ENCODE results near the gene GAMT.
A peak's percentile ranks its signal among the peaks of the same experiment; 100 is the strongest.

The GAMT gene

GRCh38 chr19:1363599-1363998, 37.7 kb downstream of the GAMT start:
- DNase-seq, result peak in 2 of 5 experiments; percentile 38 to 41

DNA sequence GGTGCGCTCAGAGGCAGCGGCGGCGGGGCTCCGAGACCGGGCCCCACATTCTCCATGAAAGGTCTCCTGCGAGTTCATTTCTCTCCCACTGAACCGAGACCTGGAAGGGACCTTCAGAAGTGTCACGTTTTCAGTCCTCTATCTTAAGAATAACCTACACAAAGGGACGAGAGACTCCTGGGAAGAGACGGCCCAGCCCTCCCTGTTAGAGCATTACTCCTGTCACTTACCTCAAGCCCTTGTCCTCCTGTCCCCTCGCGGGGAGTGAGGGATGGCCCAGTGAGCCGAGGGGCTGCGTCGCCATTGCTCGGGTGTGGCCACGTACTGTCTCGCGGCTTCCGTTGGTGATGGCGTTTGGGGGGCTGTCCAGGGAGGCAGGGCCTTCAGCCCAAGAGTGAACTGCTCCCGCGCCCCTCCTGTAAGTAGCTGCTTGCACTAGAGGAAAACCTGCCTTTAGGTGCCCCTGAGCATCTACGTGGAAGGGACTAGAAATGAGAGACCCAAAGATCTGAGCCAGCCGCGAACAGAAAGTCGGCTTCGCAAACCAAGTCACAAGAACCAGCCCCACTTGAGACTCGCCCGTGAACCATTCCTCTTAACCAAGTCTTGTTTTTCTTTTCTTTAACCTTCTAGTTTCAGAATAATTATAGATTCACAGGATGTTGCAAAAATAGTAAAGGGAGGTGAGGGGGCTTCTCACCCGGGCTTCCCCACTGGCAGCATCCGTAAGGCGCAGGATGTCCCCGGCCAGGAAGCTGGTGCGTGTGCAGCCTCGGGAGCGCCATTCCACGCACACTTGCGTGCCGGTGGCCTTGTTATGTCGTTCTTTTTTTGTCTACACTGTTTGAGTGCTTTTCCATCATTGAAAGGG, 38.7 kb downstream of the GAMT start:
- DNase-seq, result no peak

- DNase-seq, result no peak
These were observed 39.5 kb downstream of the GAMT start for GRCh38 chr19:1361601-1362386.

GRCh38 chr19:1360818-1361461, 40.4 kb downstream of the GAMT start:
- no peak for DNase-seq

DNA sequence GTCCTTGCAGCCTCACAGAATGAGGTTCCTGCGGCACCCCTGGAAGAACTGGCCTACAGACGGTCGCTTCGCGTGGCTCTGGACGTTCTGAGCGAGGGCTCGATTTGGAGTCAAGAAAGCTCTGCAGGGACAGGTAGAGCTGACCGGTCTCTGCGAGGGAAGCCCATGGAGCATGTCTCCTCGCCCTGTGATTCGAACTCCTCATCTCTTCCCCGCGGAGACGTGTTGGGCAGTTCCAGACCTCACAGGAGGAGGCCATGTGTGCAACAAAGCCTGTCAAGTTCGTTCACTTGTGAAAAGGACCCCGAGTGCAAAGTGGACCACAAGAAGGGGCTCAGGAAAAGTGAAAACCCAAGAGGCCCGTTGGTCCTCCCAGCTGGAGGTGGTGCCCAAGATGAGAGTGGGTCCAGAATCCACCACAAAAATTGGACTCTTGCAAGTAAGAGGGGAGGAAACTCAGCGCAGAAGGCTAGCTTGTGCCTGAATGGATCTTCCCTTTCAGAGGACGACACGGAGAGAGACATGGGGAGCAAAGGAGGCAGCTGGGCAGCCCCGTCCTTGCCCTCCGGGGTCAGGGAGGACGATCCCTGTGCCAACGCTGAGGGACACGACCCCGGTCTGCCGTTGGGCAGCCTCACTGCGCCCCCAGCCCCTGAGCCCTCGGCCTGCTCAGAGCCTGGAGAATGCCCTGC, 41.1 kb downstream of the GAMT start:
- no peak for DNase-seq

GRCh38 chr19:1357531-1358109, 43.7 kb downstream of the GAMT start:
- DNase-seq, result no peak

GRCh38 chr19:1356508-1356865, 44.9 kb downstream of the GAMT start:
- no peak for DNase-seq

- no peak for DNase-seq
These were observed 45.5 kb downstream of the GAMT start for GRCh38 chr19:1355568-1356507.

GRCh38 chr19:1354970-1355567, 46.3 kb downstream of the GAMT start:
- DNase-seq, result no peak

DNA sequence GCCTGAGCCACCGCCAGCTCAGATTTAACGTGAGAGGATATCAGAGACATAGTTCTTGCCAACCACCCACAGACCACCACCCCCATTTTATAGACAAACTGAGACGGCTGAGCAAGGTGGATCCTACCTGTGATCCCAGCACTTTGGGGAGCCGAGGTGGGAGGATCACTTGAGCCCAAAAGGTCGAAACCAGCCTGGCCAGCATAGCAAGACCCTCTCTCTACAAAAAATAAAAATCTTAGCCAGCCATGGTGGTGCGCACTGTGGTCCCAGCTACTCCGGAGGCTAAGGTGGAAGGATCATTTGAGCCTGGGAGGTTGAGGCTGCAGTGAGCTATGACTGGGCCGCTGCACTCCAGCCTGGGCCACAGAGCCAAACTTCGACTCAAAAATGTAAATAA, 48.2 kb downstream of the GAMT start:
- no peak for DNase-seq

- no peak for DNase-seq
These were observed 49.9 kb downstream of the GAMT start for GRCh38 chr19:1351381-1351851.

GRCh38 chr19:1350867-1351266, 50.5 kb downstream of the GAMT start:
- DNase-seq, result no peak

DNA sequence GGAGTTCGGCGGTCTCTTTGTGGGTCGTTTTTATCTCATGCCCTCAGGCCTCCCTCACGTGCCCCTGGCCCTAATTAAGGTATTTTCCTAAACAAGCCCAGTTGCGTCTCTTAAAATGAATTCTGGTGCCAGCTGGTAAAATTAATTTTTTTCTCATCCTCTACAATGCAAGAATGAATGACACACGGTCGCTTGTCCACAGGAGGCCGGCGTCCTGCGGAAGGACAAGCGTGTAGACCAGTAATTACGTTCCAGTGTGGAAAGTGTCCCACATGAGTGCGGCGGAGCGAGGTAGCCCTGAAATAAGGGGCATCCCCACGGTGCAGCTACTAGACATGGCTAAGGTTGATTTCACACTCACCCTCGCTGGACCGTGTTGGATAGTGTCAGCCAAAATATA, 52.1 kb downstream of the GAMT start:
- DNase-seq, result no peak
